Astrocyte (in vitro differentiated cells and primary cell): ENCODE data around the gene ZNF804B. TPM values are rescaled to one million over a fixed set of nuclear protein-coding genes. Genes with fewer than 3 reads are reported as not detected.

Source experiments
- DNase-seq: peaks from one replicate; pipeline ENCODE4 v3.0.0-alpha.2; 2010; ENCODE audit warnings: low read depth
- FAIRE-seq: peaks from 2 replicates; lab custom pipeline; 2011; peaks lifted over from hg19 to GRCh38; lab: Jason Lieb, UNC
- H2AFZ ChIP-seq: 2 replicates; pipeline ENCODE4 v1.6.0; 2012; ENCODE audit warnings: low read depth, low read length, inconsistent platforms
- H3K27ac ChIP-seq: 2 replicates; pipeline ENCODE4 v1.5.1; 2011; ENCODE audit warnings: low read depth, low read length, inconsistent platforms
- H3K27me3 ChIP-seq: 2 replicates; pipeline ENCODE4 v1.6.0; 2011; ENCODE audit warnings: low read length, inconsistent platforms; ENCODE audit not compliant: insufficient read depth
- H3K36me3 ChIP-seq: 2 replicates; pipeline ENCODE4 v1.5.1; 2011; ENCODE audit warnings: low read length, inconsistent platforms; ENCODE audit not compliant: insufficient read depth
- H3K4me1 ChIP-seq: 2 replicates; pipeline ENCODE4 v1.5.1; 2011; ENCODE audit warnings: low read length, inconsistent platforms; ENCODE audit not compliant: insufficient read depth
- H3K4me2 ChIP-seq: 2 replicates; pipeline ENCODE4 v1.6.0; 2012; ENCODE audit warnings: low read length, inconsistent platforms
- H3K4me3 ChIP-seq: 2 replicates; pipeline ENCODE4 v1.5.1; 2011; ENCODE audit warnings: low read depth, mild to moderate bottlenecking, low read length, inconsistent platforms; ENCODE audit not compliant: insufficient read depth
- H3K79me2 ChIP-seq: 2 replicates; pipeline ENCODE4 v1.6.0; 2012; ENCODE audit warnings: mild to moderate bottlenecking, low read length, inconsistent platforms; ENCODE audit not compliant: insufficient read depth
- H3K9ac ChIP-seq: 2 replicates; pipeline ENCODE4 v1.6.0; 2012; ENCODE audit warnings: mild to moderate bottlenecking, low read length, inconsistent platforms
- H3K9me3 ChIP-seq: 2 replicates; pipeline ENCODE4 v1.5.1; 2012; ENCODE audit warnings: low read depth, mild to moderate bottlenecking, low read length, inconsistent platforms; ENCODE audit not compliant: insufficient read depth
- H4K20me1 ChIP-seq: 2 replicates; pipeline ENCODE4 v1.6.0; 2012; ENCODE audit warnings: low read length, inconsistent platforms; ENCODE audit not compliant: insufficient read depth
- H3K27ac Mint-ChIP-seq: one replicate; pipeline ENCODE4 v1.8.0; 2021; ENCODE audit warnings: mild to moderate bottlenecking, mixed read lengths; ENCODE audit not compliant: unreplicated experiment
- H3K27me3 Mint-ChIP-seq: one replicate; pipeline ENCODE4 v1.8.0; 2021; ENCODE audit warnings: low read depth, mixed read lengths; ENCODE audit not compliant: unreplicated experiment
- H3K36me3 Mint-ChIP-seq: one replicate; pipeline ENCODE4 v1.8.0; 2021; ENCODE audit warnings: low read depth, mixed read lengths; ENCODE audit not compliant: unreplicated experiment
- H3K4me1 Mint-ChIP-seq: one replicate; pipeline ENCODE4 v1.8.0; 2021; ENCODE audit warnings: low read depth, mixed read lengths; ENCODE audit not compliant: unreplicated experiment
- H3K4me3 Mint-ChIP-seq: one replicate; pipeline ENCODE4 v1.8.0; 2021; ENCODE audit warnings: mild to moderate bottlenecking, moderate library complexity, mixed read lengths; ENCODE audit not compliant: unreplicated experiment
- H3K9me3 Mint-ChIP-seq: one replicate; pipeline ENCODE4 v1.8.0; 2021; ENCODE audit warnings: mild to moderate bottlenecking, mixed read lengths; ENCODE audit not compliant: unreplicated experiment
- CTCF ChIP-seq: IDR thresholded peaks from 2 replicates; pipeline ENCODE4 v1.5.1; 2011; ENCODE audit warnings: low read depth, mild to moderate bottlenecking, inconsistent platforms, low read length, moderate library complexity; ENCODE audit not compliant: insufficient read depth
- EZH2 ChIP-seq: IDR thresholded peaks from 2 replicates; pipeline ENCODE4 v1.6.1; 2012; ENCODE audit warnings: mild to moderate bottlenecking, low read length, inconsistent platforms; ENCODE audit not compliant: insufficient read depth
- total RNA-seq: library from RNA; stranded (reverse); gene quantifications from 2 replicates; pipeline ENCODE4 v1.2.1, GENCODE V29; 2021

The ZNF804B gene
- total RNA-seq, 1 donor from 2014 or later = not detected

- Histone ChIP-seq H3K36me3 (no peaks in the 10 kb centered on the region), H2AFZ (no peak overlapping the region), H3K4me1 (no peaks in the 10 kb centered on the region), H3K9ac (no peak overlapping the region), H3K4me2 (no peak overlapping the region), H3K4me3 (no peak overlapping the region), H3K27me3 (no peaks in the 10 kb centered on the region), H3K9me3 (no peaks in the 10 kb centered on the region), H4K20me1 (no peaks in the 10 kb centered on the region), H3K27ac (no peak overlapping the region), H3K79me2 (no peaks in the 10 kb centered on the region)
- H3K9me3 Mint-ChIP-seq = peaks cover 3% of the 10 kb centered on the region
- no peaks in the 10 kb centered on the region for H3K4me1 Mint-ChIP-seq
- no peaks in the 10 kb centered on the region for H3K36me3 Mint-ChIP-seq
- H3K27me3 Mint-ChIP-seq = no peaks in the 10 kb centered on the region
- H3K27ac Mint-ChIP-seq = no peak overlapping the region
- FAIRE-seq (no peak), DNase-seq (no peak)
- no peak for TF ChIP-seq EZH2
- TF ChIP-seq CTCF = no peak
- H3K4me3 Mint-ChIP-seq = no peak overlapping the region
Measured at GRCh38 chr7:88967432-88967831, 207.9 kb downstream of the ZNF804B start.

DNA sequence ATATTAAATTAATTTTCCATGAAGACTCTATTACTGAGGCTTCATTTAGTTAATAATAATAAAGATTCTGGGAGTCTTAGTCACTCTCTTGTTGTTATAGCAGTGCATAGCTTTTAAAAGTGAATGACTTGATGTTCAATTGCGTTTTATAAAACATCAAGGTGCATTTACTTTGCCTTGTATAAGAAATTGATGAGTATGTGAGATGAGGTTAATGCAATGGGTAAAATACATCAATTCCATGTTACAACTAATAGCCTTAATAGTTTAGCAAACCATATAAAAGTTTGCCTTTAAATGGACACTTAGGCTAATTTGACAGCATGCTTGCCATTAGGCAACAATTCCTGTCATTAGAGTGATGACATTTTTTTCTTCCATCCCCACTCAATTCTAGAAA is 209.7 kb downstream of the ZNF804B start:
- Histone ChIP-seq H3K9me3 (no peaks in the 10 kb centered on the region), H3K4me2 (no peak overlapping the region), H3K4me3 (no peak overlapping the region), H3K79me2 (no peaks in the 10 kb centered on the region), H4K20me1 (no peaks in the 10 kb centered on the region), H3K36me3 (no peaks in the 10 kb centered on the region), H2AFZ (no peak overlapping the region), H3K4me1 (no peaks in the 10 kb centered on the region), H3K9ac (no peak overlapping the region), H3K27ac (no peak overlapping the region), H3K27me3 (no peaks in the 10 kb centered on the region)
- H3K4me1 Mint-ChIP-seq = no peaks in the 10 kb centered on the region
- peaks cover 3% of the 10 kb centered on the region for H3K9me3 Mint-ChIP-seq
- no peak for FAIRE-seq
- H3K27ac Mint-ChIP-seq = no peak overlapping the region
- H3K36me3 Mint-ChIP-seq = no peaks in the 10 kb centered on the region
- H3K27me3 Mint-ChIP-seq = no peaks in the 10 kb centered on the region
- no peak for DNase-seq
- TF ChIP-seq CTCF (no peak), EZH2 (no peak)
- H3K4me3 Mint-ChIP-seq = no peak overlapping the region

DNA sequence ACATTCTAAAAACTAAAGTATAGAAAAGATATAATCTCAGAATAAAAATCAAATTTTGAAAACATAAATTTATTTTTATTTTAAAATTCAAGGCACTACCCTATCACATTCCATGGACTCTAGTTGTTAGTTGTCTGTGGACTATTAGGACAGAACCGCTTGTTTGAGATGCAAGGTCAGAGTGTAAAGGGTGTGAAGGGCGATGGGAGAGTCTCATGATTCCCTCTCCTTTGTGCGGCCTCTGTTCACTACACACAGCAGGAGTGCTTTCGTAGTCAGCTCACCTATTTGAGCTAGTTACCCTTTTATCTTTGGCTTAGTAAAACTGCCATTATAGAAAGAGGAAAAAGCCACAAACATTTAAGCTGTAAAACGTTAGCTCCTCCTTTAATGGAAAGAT is 225.8 kb downstream of the ZNF804B start:
- no peaks in the 10 kb centered on the region for H3K79me2 ChIP-seq
- no peak overlapping the region for H3K27ac ChIP-seq
- Mint-ChIP-seq H3K4me3 (no peak overlapping the region), H3K27ac (no peak overlapping the region), H3K36me3 (no peaks in the 10 kb centered on the region), H3K9me3 (peaks cover 3% of the 10 kb centered on the region), H3K27me3 (peaks cover 3% of the 10 kb centered on the region), H3K4me1 (no peaks in the 10 kb centered on the region)
- no peak for DNase-seq
- H3K9me3 ChIP-seq = no peaks in the 10 kb centered on the region
- no peak overlapping the region for H2AFZ ChIP-seq
- no peaks in the 10 kb centered on the region for H3K36me3 ChIP-seq
- FAIRE-seq = no peak
- TF ChIP-seq CTCF = no peak
- no peak for TF ChIP-seq EZH2
- H3K27me3 ChIP-seq = no peaks in the 10 kb centered on the region
- H3K4me3 ChIP-seq = no peak overlapping the region
- no peaks in the 10 kb centered on the region for H3K4me1 ChIP-seq
- no peaks in the 10 kb centered on the region for H4K20me1 ChIP-seq
- H3K4me2 ChIP-seq = no peak overlapping the region
- no peak overlapping the region for H3K9ac ChIP-seq
